Gastroesophageal sphincter (tissue), 3 donors: ENCODE results near the gene CHRNA3.

ENCODE experiments used
- EP300 ChIP-seq: sonication (generic); formaldehyde crosslinking; IDR thresholded peaks from one replicate; pipeline ENCODE4 v1.6.1; 2017; ENCODE audit warnings: antibody characterized with exemption, mild to moderate bottlenecking
- POLR2A ChIP-seq, 2 donors: fragments of 450-650 bp; IDR thresholded peaks; one replicate each; pipeline ENCODE4 v1.6.1; 2017; ENCODE audit warnings: antibody characterized with exemption in 2 of 2, mild to moderate bottlenecking in 2 of 2, moderate library complexity in 1 of 2
- POLR2AphosphoS5 ChIP-seq: sonication (generic); formaldehyde crosslinking; IDR thresholded peaks from one replicate; pipeline ENCODE4 v1.6.1; 2017; ENCODE audit warnings: antibody characterized with exemption
- TF ChIP-seq, protein P1 (sequence below), 4 experiments: fragments of 200-600 bp in 2 of 4; fragments of 450-650 bp in 2 of 4; sonication (generic) in 1 of 4; IDR thresholded peaks; one replicate each; pipeline ENCODE4 v1.5.1; 2017 to 2019; ENCODE audit warnings: antibody characterized with exemption in 4 of 4, mild to moderate bottlenecking in 2 of 4, moderate library complexity in 2 of 4

- TF ChIP-seq EP300 (no peak), POLR2AphosphoS5 (no peak), POLR2A (IDR thresholded peaks at IDR 0.05) (no peak)
- TF ChIP-seq, protein P1, sequence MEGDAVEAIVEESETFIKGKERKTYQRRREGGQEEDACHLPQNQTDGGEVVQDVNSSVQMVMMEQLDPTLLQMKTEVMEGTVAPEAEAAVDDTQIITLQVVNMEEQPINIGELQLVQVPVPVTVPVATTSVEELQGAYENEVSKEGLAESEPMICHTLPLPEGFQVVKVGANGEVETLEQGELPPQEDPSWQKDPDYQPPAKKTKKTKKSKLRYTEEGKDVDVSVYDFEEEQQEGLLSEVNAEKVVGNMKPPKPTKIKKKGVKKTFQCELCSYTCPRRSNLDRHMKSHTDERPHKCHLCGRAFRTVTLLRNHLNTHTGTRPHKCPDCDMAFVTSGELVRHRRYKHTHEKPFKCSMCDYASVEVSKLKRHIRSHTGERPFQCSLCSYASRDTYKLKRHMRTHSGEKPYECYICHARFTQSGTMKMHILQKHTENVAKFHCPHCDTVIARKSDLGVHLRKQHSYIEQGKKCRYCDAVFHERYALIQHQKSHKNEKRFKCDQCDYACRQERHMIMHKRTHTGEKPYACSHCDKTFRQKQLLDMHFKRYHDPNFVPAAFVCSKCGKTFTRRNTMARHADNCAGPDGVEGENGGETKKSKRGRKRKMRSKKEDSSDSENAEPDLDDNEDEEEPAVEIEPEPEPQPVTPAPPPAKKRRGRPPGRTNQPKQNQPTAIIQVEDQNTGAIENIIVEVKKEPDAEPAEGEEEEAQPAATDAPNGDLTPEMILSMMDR (IDR thresholded peaks at IDR 0.05), result no peak
Observed at GRCh38 chr15:78561490-78561889, 59.3 kb downstream of the CHRNA3 start.
